Aorta (tissue), 5 donors: ENCODE results near the gene ATP6V1A. TPM values are rescaled to one million over a fixed set of nuclear protein-coding genes. Genes with fewer than 3 reads are reported as not detected.
A peak's percentile ranks its signal among the peaks of the same experiment; 100 is the strongest.

Experiments used
- ATAC-seq: fragments of 200-7000 bp; cut with Tn5 transposase; one replicate; pipeline ENCODE4 v1.9.1; 2022; ENCODE audit warnings: moderate library complexity; ENCODE audit not compliant: low FRiP score
- DNase-seq, 2 donors: peaks; one replicate each; pipeline ENCODE4 v3.0.0-alpha.2; 2020
- H3K27ac ChIP-seq, 2 donors: one replicate each; pipeline ENCODE4 v1.5.1; 2013; ENCODE audit warnings: low read length in 2 of 2, mild to moderate bottlenecking in 2 of 2, moderate library complexity in 2 of 2, control low read depth in 1 of 2, inconsistent platforms in 1 of 2, low read depth in 1 of 2
- H3K27me3 ChIP-seq, 2 donors: one replicate each; pipeline ENCODE4 v1.6.1; 2013; ENCODE audit warnings: control low read depth in 1 of 2, low read length in 1 of 2, mild to moderate bottlenecking in 1 of 2, moderate library complexity in 1 of 2; ENCODE audit not compliant: insufficient read depth in 2 of 2, control insufficient read depth in 1 of 2
- H3K36me3 ChIP-seq, 2 donors: one replicate each; pipeline ENCODE4 v1.6.1; 2013; ENCODE audit warnings: control low read depth in 1 of 2, low read length in 1 of 2, mild to moderate bottlenecking in 1 of 2; ENCODE audit not compliant: insufficient read depth in 2 of 2, control insufficient read depth in 1 of 2
- H3K4me1 ChIP-seq, 2 donors: one replicate each; pipeline ENCODE4 v1.6.1; 2013; ENCODE audit warnings: low read length in 2 of 2, control low read depth in 1 of 2, mild to moderate bottlenecking in 1 of 2, moderate library complexity in 1 of 2; ENCODE audit not compliant: insufficient read depth in 2 of 2, control insufficient read depth in 1 of 2
- H3K4me3 ChIP-seq, 2 donors: one replicate each; pipeline ENCODE4 v1.5.1; 2013; ENCODE audit warnings: low read length in 2 of 2, control low read depth in 1 of 2, mild to moderate bottlenecking in 1 of 2
- H3K9me3 ChIP-seq: one replicate; pipeline ENCODE4 v1.6.1; 2013; ENCODE audit warnings: mild to moderate bottlenecking, low read length; ENCODE audit not compliant: control insufficient read depth
- WGBS, 2 donors: extraction: QIAGEN DNeasy Blood & Tissue Kit; methylation state at CpG; one replicate each; pipeline ENCODE4 v1.1.7; 2013; 5-methylcytosine and 5-hydroxymethylcytosine counted together
- intact Hi-C, 2 donors: fragments of 100-400 bp; cut with DNase I; formaldehyde crosslinking; loops; one replicate each; pipeline versions ENCODE4 v1.14.2 to v1.15.0; 2022
- long read RNA-seq, 2 donors: library from polyadenylated mRNA; unstranded; transcript quantifications; one replicate each; pipeline ENCODE4 v2.0.0, GENCODE V29; 2020 to 2021
- polyA plus RNA-seq, 2 donors: library from polyadenylated mRNA; stranded (reverse); fragments of 200-250 nt; gene quantifications; one replicate each; pipeline ENCODE4 v1.2.3, GENCODE V29; 2013
- total RNA-seq, 2 donors: library from RNA; stranded (reverse); fragmentation: NEBNext Ultra II Directional; extraction: Animal tissue kit (Norgen Biotek cat#: 25700); gene quantifications; one replicate each; pipeline ENCODE4 v1.2.1, GENCODE V29; 2021
- donor health status: healthy with polysubstance abuse.
- donor health status: Bipolar disorder and iron deficiency.
- donor health status: DM: no; HTN: no; CAD: no.
- donor health status: DM: no; HTN: no; CAD: no.
- donor health status: DM: yes; HTN: yes; CAD: no.

ATP6V1A gene
- 10 to 100 TPM; 38.4 to 42.7 TPM for total RNA-seq
- polyA plus RNA-seq: 10 to 100 TPM in 1 of 2 donors, 1 to 10 TPM in 1; 8.5 to 11.9 TPM
- long read RNA-seq, donor 1, full-length matches to known transcripts: 23 of 36 reads
- long read RNA-seq, donor 1, partial matches to known transcripts: 9 of 36 reads
- long read RNA-seq, donor 1, other reads (novel, unspliced or antisense): 4 of 36 reads
- long read RNA-seq, donor 2, full-length matches to known transcripts: 3 of 15 reads
- long read RNA-seq, donor 2, partial matches to known transcripts: 3 of 15 reads
- long read RNA-seq, donor 2, other reads (novel, unspliced or antisense): 9 of 15 reads

GRCh38 chr3:113746548-113747282 lies at the start of gene ATP6V1A:
Gene ATP6V1A, plus strand, starts transcription at chr3:113747035. Its CDS starts 31,719 bp downstream, at chr3:113778754.
- Histone ChIP-seq H3K4me3 (peak within 1 kb of the TSS; percentile 78 to 98), H3K27me3 (no peaks in the 10 kb centered on the region), H3K9me3 (no peaks in the 10 kb centered on the region), H3K27ac (peak within 1 kb of the TSS; percentile 80 to 94), H3K36me3 (no peaks in the 10 kb centered on the region), H3K4me1 (peaks cover 3 to 4% of the 10 kb centered on the region in 2 donors)
- intact Hi-C loops: loop anchor here (1.0 to 10.0 kb wide), 5 partner anchors 36 to 401 kb away; partner anchors contain the start of genes CCDC191 (in 1 of the 2), QTRT2 (in 1 of the 2), SPICE1 (in 1 of the 2) and USF3 (in 1 of the 2)
- DNase-seq (peak; percentile 92 to 93), ATAC-seq (peak; percentile 91)
- 0 to 1% methylated on average over 33 to 34 of the region's 34 CpGs for WGBS, 2 donors

GRCh38 chr3:113697500-113698090 lies 49.2 kb upstream of the ATP6V1A start:
- Histone ChIP-seq H3K4me1 (peaks cover 0 to 8% of the 10 kb centered on the region in 2 donors), H3K27me3 (no peaks in the 10 kb centered on the region), H3K27ac (peak overlapping the region; percentile 50 to 65), H3K36me3 (no peaks in the 10 kb centered on the region), H3K9me3 (no peaks in the 10 kb centered on the region), H3K4me3 (peak overlapping the region; percentile 78 to 88)
- no peak for ATAC-seq
- intact Hi-C loops: loop anchor here in 1 of 2 donors (10.0 kb wide), 1 partner anchor 183 kb away; the partner anchor contains the start of gene SPICE1
- 6% methylated on average over 10 of the region's 10 CpGs for WGBS, 2 donors
- no peak for DNase-seq

- peaks cover 0 to 8% of the 10 kb centered on the region in 2 donors for H3K4me1 ChIP-seq
- no peak overlapping the region for H3K27ac ChIP-seq
- no peaks in the 10 kb centered on the region for H3K36me3 ChIP-seq
- no peaks in the 10 kb centered on the region for H3K9me3 ChIP-seq
- intact Hi-C loops: loop anchor here in 1 of 2 donors (10.0 kb wide), 1 partner anchor 183 kb away; the partner anchor contains the start of gene SPICE1
- WGBS, 2 donors: 56 to 60% methylated on average over 6 of the region's 6 CpGs
- no peak overlapping the region for H3K4me3 ChIP-seq
- ATAC-seq (no peak), DNase-seq (no peak)
- H3K27me3 ChIP-seq: no peaks in the 10 kb centered on the region
Observed at GRCh38 chr3:113698213-113698742, 48.6 kb upstream of the ATP6V1A start.

- ATAC-seq (no peak), DNase-seq (no peak)
- no peaks in the 10 kb centered on the region for H3K27me3 ChIP-seq
- H3K27ac ChIP-seq: peak overlapping the region in 1 of 2 donors; percentile 30
- 11 to 12% methylated on average over 24 of the region's 24 CpGs for whole genome bisulfite sequencing, 2 donors
- H3K36me3 ChIP-seq: no peaks in the 10 kb centered on the region
- no peaks in the 10 kb centered on the region for H3K9me3 ChIP-seq
- peaks cover 0 to 8% of the 10 kb centered on the region in 2 donors for H3K4me1 ChIP-seq
- intact Hi-C loops: loop anchor here in 1 of 2 donors (10.0 kb wide), 1 partner anchor 184 kb away; the partner anchor contains the start of gene SPICE1
- peak overlapping the region in 1 of 2 donors; percentile 43 for H3K4me3 ChIP-seq
Observed at GRCh38 chr3:113698956-113699355, 47.9 kb upstream of the ATP6V1A start.

- DNase-seq (no peak), ATAC-seq (no peak)
- Histone ChIP-seq H3K27me3 (no peaks in the 10 kb centered on the region), H3K9me3 (no peaks in the 10 kb centered on the region), H3K4me1 (no peaks in the 10 kb centered on the region), H3K36me3 (no peaks in the 10 kb centered on the region), H3K4me3 (no peak overlapping the region), H3K27ac (no peak overlapping the region)
- WGBS, 2 donors: 95% methylated on average over 4 of the region's 4 CpGs
- intact Hi-C loops: no loop called here
Observed at GRCh38 chr3:113707835-113708234, 39.0 kb upstream of the ATP6V1A start.

DNA sequence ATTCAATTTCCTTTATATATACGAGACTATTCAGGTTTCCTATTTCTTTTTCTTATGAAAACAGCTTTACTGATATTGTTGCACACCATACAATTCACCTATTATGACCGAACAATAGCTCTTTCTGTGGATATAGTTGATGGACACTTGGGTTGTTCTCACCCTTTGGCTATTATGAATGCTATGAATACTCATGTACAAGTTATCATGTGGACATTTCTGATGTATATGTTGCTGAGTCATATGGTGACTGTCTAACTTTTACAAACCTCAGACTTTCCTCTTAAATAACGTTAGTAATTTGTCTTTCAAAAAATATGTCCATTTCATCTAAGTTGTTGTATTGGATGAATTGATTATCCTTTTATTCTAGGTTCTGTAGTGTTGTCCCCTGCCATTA lies 34.7 kb upstream of the ATP6V1A start:
- intact Hi-C loops: no loop called here
- DNase-seq (no peak), ATAC-seq (no peak)
- 40 to 42% methylated on average over 3 of the region's 3 CpGs for WGBS, 2 donors
- Histone ChIP-seq H3K4me3 (no peak overlapping the region), H3K27ac (no peak overlapping the region), H3K36me3 (no peaks in the 10 kb centered on the region), H3K4me1 (no peaks in the 10 kb centered on the region), H3K27me3 (no peaks in the 10 kb centered on the region), H3K9me3 (no peaks in the 10 kb centered on the region)

GRCh38 chr3:113714702-113715101 lies 32.1 kb upstream of the ATP6V1A start:
- ATAC-seq (no peak), DNase-seq (no peak)
- no peak overlapping the region for H3K4me3 ChIP-seq
- no peaks in the 10 kb centered on the region for H3K27me3 ChIP-seq
- no peaks in the 10 kb centered on the region for H3K9me3 ChIP-seq
- H3K27ac ChIP-seq: no peak overlapping the region
- intact Hi-C loops: no loop called here
- no peaks in the 10 kb centered on the region for H3K36me3 ChIP-seq
- 14 to 16% methylated on average over 1 of the region's 1 CpG for WGBS, 2 donors
- H3K4me1 ChIP-seq: no peaks in the 10 kb centered on the region

- peaks cover 0 to 3% of the 10 kb centered on the region in 2 donors for H3K36me3 ChIP-seq
- no peaks in the 10 kb centered on the region for H3K4me1 ChIP-seq
- no peaks in the 10 kb centered on the region for H3K9me3 ChIP-seq
- 89 to 93% methylated on average over 3 of the region's 3 CpGs for WGBS, 2 donors
- DNase-seq (no peak), ATAC-seq (no peak)
- H3K4me3 ChIP-seq: no peak overlapping the region
- H3K27ac ChIP-seq: no peak overlapping the region
- no peaks in the 10 kb centered on the region for H3K27me3 ChIP-seq
- intact Hi-C loops: no loop called here
Observed at GRCh38 chr3:113717308-113717707, 29.5 kb upstream of the ATP6V1A start.
